Measurements from ENCODE around the gene ADCY2. TPM values are rescaled to one million over a fixed set of nuclear protein-coding genes. Genes with fewer than 3 reads are reported as not detected.

ADCY2 gene
- total RNA-seq, 1 donor from 2014 or later = 1.5 TPM

- H3K27ac Mint-ChIP-seq (ENCODE audit: unreplicated experiment) = no peak overlapping the region
- peaks cover 1% of the 10 kb centered on the region for H3K27me3 Mint-ChIP-seq (ENCODE audit: unreplicated experiment)
- no peaks in the 10 kb centered on the region for H3K9me3 Mint-ChIP-seq (ENCODE audit: unreplicated experiment)
- no peaks in the 10 kb centered on the region for H3K36me3 Mint-ChIP-seq (ENCODE audit: low read depth, unreplicated experiment)
- DNase-seq (ENCODE audit: low spot score) = no peak
- no peak overlapping the region for H3K4me3 Mint-ChIP-seq (ENCODE audit: unreplicated experiment)
- TF ChIP-seq CTCF (IDR thresholded peaks at IDR 0.05; ENCODE audit: unreplicated experiment) = no peak
- peaks cover 18% of the 10 kb centered on the region for H3K4me1 Mint-ChIP-seq (ENCODE audit: unreplicated experiment)
These were observed 213.8 kb downstream of the ADCY2 start for GRCh38 chr5:7609726-7610125.

- DNase-seq (ENCODE audit: low spot score) = no peak
- Mint-ChIP-seq H3K36me3 (ENCODE audit: low read depth, unreplicated experiment) (no peaks in the 10 kb centered on the region), H3K4me3 (ENCODE audit: unreplicated experiment) (no peak overlapping the region), H3K27me3 (ENCODE audit: unreplicated experiment) (peaks cover 1% of the 10 kb centered on the region), H3K9me3 (ENCODE audit: unreplicated experiment) (no peaks in the 10 kb centered on the region), H3K4me1 (ENCODE audit: unreplicated experiment) (peaks cover 18% of the 10 kb centered on the region), H3K27ac (ENCODE audit: unreplicated experiment) (no peak overlapping the region)
- TF ChIP-seq CTCF (IDR thresholded peaks at IDR 0.05; ENCODE audit: unreplicated experiment) = no peak
These were observed 214.7 kb downstream of the ADCY2 start for GRCh38 chr5:7610531-7611177.

GRCh38 chr5:7611518-7611917 is 215.6 kb downstream of the ADCY2 start:
- Mint-ChIP-seq H3K4me1 (ENCODE audit: unreplicated experiment) (peaks cover 12% of the 10 kb centered on the region), H3K4me3 (ENCODE audit: unreplicated experiment) (no peak overlapping the region), H3K27ac (ENCODE audit: unreplicated experiment) (no peak overlapping the region)

GRCh38 chr5:7615566-7616061 is 219.7 kb downstream of the ADCY2 start:
- H3K4me1 Mint-ChIP-seq (ENCODE audit: unreplicated experiment) = peaks cover 2% of the 10 kb centered on the region
- no peak overlapping the region for H3K4me3 Mint-ChIP-seq (ENCODE audit: unreplicated experiment)
- no peak for TF ChIP-seq CTCF (IDR thresholded peaks at IDR 0.05; ENCODE audit: unreplicated experiment)
- H3K36me3 Mint-ChIP-seq (ENCODE audit: low read depth, unreplicated experiment) = no peaks in the 10 kb centered on the region
- H3K27ac Mint-ChIP-seq (ENCODE audit: unreplicated experiment) = no peak overlapping the region
- peaks cover 1% of the 10 kb centered on the region for H3K27me3 Mint-ChIP-seq (ENCODE audit: unreplicated experiment)
- DNase-seq (ENCODE audit: low spot score) = no peak
- H3K9me3 Mint-ChIP-seq (ENCODE audit: unreplicated experiment) = no peaks in the 10 kb centered on the region

More at GRCh38 chr5:7611518-7611917, 215.6 kb downstream of the ADCY2 start:
- peaks cover 1% of the 10 kb centered on the region for H3K27me3 Mint-ChIP-seq (ENCODE audit: unreplicated experiment)
- DNase-seq (ENCODE audit: low spot score) = no peak
- H3K9me3 Mint-ChIP-seq (ENCODE audit: unreplicated experiment) = no peaks in the 10 kb centered on the region
- TF ChIP-seq CTCF (IDR thresholded peaks at IDR 0.05; ENCODE audit: unreplicated experiment) = no peak
- no peaks in the 10 kb centered on the region for H3K36me3 Mint-ChIP-seq (ENCODE audit: low read depth, unreplicated experiment)

- Mint-ChIP-seq H3K9me3 (ENCODE audit: unreplicated experiment) (no peaks in the 10 kb centered on the region), H3K36me3 (ENCODE audit: low read depth, unreplicated experiment) (no peaks in the 10 kb centered on the region), H3K4me3 (ENCODE audit: unreplicated experiment) (no peak overlapping the region), H3K27ac (ENCODE audit: unreplicated experiment) (no peak overlapping the region), H3K4me1 (ENCODE audit: unreplicated experiment) (peaks cover 2% of the 10 kb centered on the region), H3K27me3 (ENCODE audit: unreplicated experiment) (peaks cover 1% of the 10 kb centered on the region)
- no peak for DNase-seq (ENCODE audit: low spot score)
- no peak for TF ChIP-seq CTCF (IDR thresholded peaks at IDR 0.05; ENCODE audit: unreplicated experiment)
These were observed 221.0 kb downstream of the ADCY2 start for GRCh38 chr5:7616897-7617296.

All from endothelial cell (in vitro differentiated cells).